Measurements from ENCODE around the gene ZBTB7C. TPM values are rescaled to one million over a fixed set of nuclear protein-coding genes. Genes with fewer than 3 reads are reported as not detected.

ZBTB7C gene
- total RNA-seq, 1 donor from 2014 or later: 0.11 TPM

- Mint-ChIP-seq H3K4me1 (ENCODE audit: unreplicated experiment) (no peaks in the 10 kb centered on the region), H3K36me3 (ENCODE audit: unreplicated experiment) (no peaks in the 10 kb centered on the region), H3K27me3 (ENCODE audit: unreplicated experiment) (peaks cover 76% of the 10 kb centered on the region), H3K4me3 (ENCODE audit: unreplicated experiment) (no peak overlapping the region), H3K9me3 (ENCODE audit: unreplicated experiment) (no peaks in the 10 kb centered on the region), H3K27ac (ENCODE audit: unreplicated experiment) (no peak overlapping the region)
- no peak for TF ChIP-seq CTCF (IDR thresholded peaks at IDR 0.05)
- DNase-seq (ENCODE audit: extremely low spot score, unreplicated experiment): no peak
These were observed 357.0 kb downstream of the ZBTB7C start for GRCh38 chr18:48051945-48052840.

DNA sequence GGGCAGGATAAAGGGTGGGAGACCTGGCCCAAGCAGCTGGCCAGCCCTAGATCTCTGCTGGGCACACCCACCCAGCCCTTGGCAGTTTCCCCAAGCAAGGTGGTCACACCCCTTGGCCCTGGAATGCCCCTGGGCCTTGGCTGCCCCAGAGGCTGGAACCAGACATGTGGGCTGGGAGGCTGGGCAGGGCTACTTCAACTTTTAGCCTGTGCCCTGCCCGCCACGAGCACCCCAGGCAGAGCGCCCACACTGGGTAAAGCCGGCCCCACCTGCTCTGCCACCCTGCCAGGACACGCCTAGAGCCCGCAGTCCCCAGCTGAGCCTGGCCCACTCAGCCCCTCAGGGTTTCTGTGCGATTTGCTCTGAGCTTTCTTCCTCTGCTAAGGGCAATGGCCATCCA is 359.0 kb downstream of the ZBTB7C start:
- peaks cover 2% of the 10 kb centered on the region for H3K36me3 Mint-ChIP-seq (ENCODE audit: unreplicated experiment)
- TF ChIP-seq CTCF (IDR thresholded peaks at IDR 0.05): no peak
- no peak for DNase-seq (ENCODE audit: extremely low spot score, unreplicated experiment)
- H3K9me3 Mint-ChIP-seq (ENCODE audit: unreplicated experiment): peaks cover 4% of the 10 kb centered on the region
- H3K4me1 Mint-ChIP-seq (ENCODE audit: unreplicated experiment): no peaks in the 10 kb centered on the region
- H3K4me3 Mint-ChIP-seq (ENCODE audit: unreplicated experiment): no peak overlapping the region
- H3K27me3 Mint-ChIP-seq (ENCODE audit: unreplicated experiment): peaks cover 75% of the 10 kb centered on the region
- no peak overlapping the region for H3K27ac Mint-ChIP-seq (ENCODE audit: unreplicated experiment)

GRCh38 chr18:48049757-48050156 is 359.4 kb downstream of the ZBTB7C start:
- DNase-seq (ENCODE audit: extremely low spot score, unreplicated experiment): no peak
- Mint-ChIP-seq H3K27ac (ENCODE audit: unreplicated experiment) (no peak overlapping the region), H3K4me1 (ENCODE audit: unreplicated experiment) (no peaks in the 10 kb centered on the region), H3K9me3 (ENCODE audit: unreplicated experiment) (peaks cover 4% of the 10 kb centered on the region), H3K4me3 (ENCODE audit: unreplicated experiment) (no peak overlapping the region), H3K36me3 (ENCODE audit: unreplicated experiment) (peaks cover 2% of the 10 kb centered on the region), H3K27me3 (ENCODE audit: unreplicated experiment) (peaks cover 71% of the 10 kb centered on the region)
- no peak for TF ChIP-seq CTCF (IDR thresholded peaks at IDR 0.05)

- no peaks in the 10 kb centered on the region for H3K4me1 Mint-ChIP-seq (ENCODE audit: unreplicated experiment)
- H3K4me3 Mint-ChIP-seq (ENCODE audit: unreplicated experiment): no peak overlapping the region
- H3K36me3 Mint-ChIP-seq (ENCODE audit: unreplicated experiment): peaks cover 2% of the 10 kb centered on the region
- DNase-seq (ENCODE audit: extremely low spot score, unreplicated experiment): no peak
- H3K27ac Mint-ChIP-seq (ENCODE audit: unreplicated experiment): no peak overlapping the region
- peaks cover 61% of the 10 kb centered on the region for H3K27me3 Mint-ChIP-seq (ENCODE audit: unreplicated experiment)
- H3K9me3 Mint-ChIP-seq (ENCODE audit: unreplicated experiment): peaks cover 9% of the 10 kb centered on the region
- no peak for TF ChIP-seq CTCF (IDR thresholded peaks at IDR 0.05)
These were observed 360.9 kb downstream of the ZBTB7C start for GRCh38 chr18:48048251-48048650.

- DNase-seq (ENCODE audit: extremely low spot score, unreplicated experiment): no peak
- no peak for TF ChIP-seq CTCF (IDR thresholded peaks at IDR 0.05)
- Mint-ChIP-seq H3K4me1 (ENCODE audit: unreplicated experiment) (no peaks in the 10 kb centered on the region), H3K9me3 (ENCODE audit: unreplicated experiment) (peaks cover 13% of the 10 kb centered on the region), H3K4me3 (ENCODE audit: unreplicated experiment) (no peak overlapping the region), H3K27me3 (ENCODE audit: unreplicated experiment) (peaks cover 59% of the 10 kb centered on the region), H3K27ac (ENCODE audit: unreplicated experiment) (no peak overlapping the region), H3K36me3 (ENCODE audit: unreplicated experiment) (peaks cover 2% of the 10 kb centered on the region)
These were observed 362.3 kb downstream of the ZBTB7C start for GRCh38 chr18:48046843-48047242.

All from osteocyte (in vitro differentiated cells).